H1 (cell line): ENCODE results near the gene SNX30. TPM values are rescaled to one million over a fixed set of nuclear protein-coding genes. Genes with fewer than 3 reads are reported as not detected.

Experiments used
- CTCF ChIA-PET: fragments of 300-600 bp; sonication (Branson Sonifier 250); formaldehyde crosslinking; loops from one replicate; lab custom pipeline; 2021; ENCODE audit not compliant: partially characterized antibody; lab: Charles Lee
- POLR2A ChIA-PET: fragments of 300-600 bp; sonication (Branson Sonifier 250); formaldehyde crosslinking; loops from one replicate; lab custom pipeline; 2021; ENCODE audit warnings: inconsistent platforms; ENCODE audit not compliant: partially characterized antibody; lab: Charles Lee
- DNase-seq, 2 experiments: peaks; one replicate each; pipeline versions ENCODE4 v3.0.0 to v3.0.0-alpha.2; 2010 to 2022; ENCODE audit warnings: low spot score in 2 of 2, low read depth in 1 of 2, mixed read lengths in 1 of 2
- FAIRE-seq: peaks from 2 replicates; lab custom pipeline; 2011; peaks lifted over from hg19 to GRCh38; lab: Jason Lieb, UNC
- H2AFZ ChIP-seq: 2 replicates; pipeline ENCODE4 v1.8.1; 2012; ENCODE audit warnings: low read length, inconsistent platforms
- H2AK5ac ChIP-seq: 2 replicates; pipeline ENCODE4 v1.6.1; 2013; ENCODE audit warnings: low read depth, low read length
- H2BK120ac ChIP-seq: replicated peaks from 2 replicates; pipeline ENCODE3; 2013; ENCODE audit warnings: low read depth, low read length, inconsistent platforms
- H2BK12ac ChIP-seq: 2 replicates; pipeline ENCODE4 v1.6.1; 2013; ENCODE audit warnings: low read depth, low read length
- H2BK15ac ChIP-seq: 2 replicates; pipeline ENCODE4 v1.6.1; 2013; ENCODE audit warnings: low read length
- H2BK20ac ChIP-seq: 2 replicates; pipeline ENCODE4 v1.6.1; 2013; ENCODE audit warnings: low read length
- H2BK5ac ChIP-seq: 2 replicates; pipeline ENCODE4 v1.6.1; 2013; ENCODE audit warnings: low read depth, low read length
- H3K14ac ChIP-seq: 2 replicates; pipeline ENCODE4 v1.6.1; 2013; ENCODE audit warnings: inconsistent platforms; ENCODE audit not compliant: insufficient read length
- H3K18ac ChIP-seq: 2 replicates; pipeline ENCODE4 v1.6.1; 2013; ENCODE audit warnings: low read length; ENCODE audit errors: extremely low read depth
- H3K23ac ChIP-seq: 2 replicates; pipeline ENCODE4 v1.6.1; 2013; ENCODE audit warnings: inconsistent platforms; ENCODE audit not compliant: insufficient read length
- H3K23me2 ChIP-seq: 2 replicates; pipeline ENCODE4 v1.6.1; 2013; ENCODE audit warnings: low read depth, low read length
- H3K27ac ChIP-seq: 2 replicates; pipeline ENCODE4 v1.6.1; 2011; ENCODE audit warnings: low read depth, low read length, inconsistent platforms
- H3K27me3 ChIP-seq, 4 experiments: replicated peaks in 1 of 4; 1 replicate in 1 of 4; 2 replicates in 3 of 4; pipeline versions ENCODE4 v1.6.1 to v1.8.1; 2011 to 2013; ENCODE audit warnings: low read length in 3 of 4, mild to moderate bottlenecking in 3 of 4, inconsistent platforms in 2 of 4, mixed read lengths in 2 of 4, moderate library complexity in 1 of 4; ENCODE audit not compliant: control insufficient read depth in 3 of 4, insufficient read depth in 3 of 4; ENCODE audit errors: extremely low read depth in 1 of 4
- H3K36me3 ChIP-seq, 4 experiments: 2 replicates each; pipeline versions ENCODE4 v1.6.1 to v1.8.1; 2011 to 2013; ENCODE audit warnings: mild to moderate bottlenecking in 4 of 4, low read length in 3 of 4, moderate library complexity in 2 of 4, control low read depth in 1 of 4, inconsistent platforms in 1 of 4; ENCODE audit not compliant: insufficient read depth in 4 of 4, control insufficient read depth in 2 of 4
- H3K4ac ChIP-seq: replicated peaks from 2 replicates; pipeline ENCODE3; 2013; ENCODE audit warnings: low read length, low read depth, mixed read lengths, inconsistent platforms; ENCODE audit not compliant: insufficient read length
- H3K4me1 ChIP-seq, 4 experiments: replicated peaks in 1 of 4; 1 replicate in 1 of 4; 2 replicates in 3 of 4; pipeline versions ENCODE4 v1.6.1 to v1.8.1; 2011 to 2013; ENCODE audit warnings: low read length in 3 of 4, inconsistent platforms in 2 of 4, mixed read lengths in 1 of 4; ENCODE audit not compliant: insufficient read depth in 4 of 4, control insufficient read depth in 3 of 4
- H3K4me2 ChIP-seq, 2 experiments: 2 replicates each; pipeline versions ENCODE4 v1.6.1 to v1.8.1; 2011 to 2013; ENCODE audit warnings: low read depth in 2 of 2, low read length in 2 of 2, control low read depth in 1 of 2, inconsistent platforms in 1 of 2, mild to moderate bottlenecking in 1 of 2; ENCODE audit not compliant: insufficient read depth in 1 of 2
- H3K4me3 ChIP-seq, 4 experiments: fragments of 200-600, 300-600 bp in 1 of 4; sonication (generic), shearing (Covaris generic), sonication (Bioruptor Twin) in 1 of 4; 2 replicates each; pipeline versions ENCODE4 v1.5.1 to v1.8.1; 2011 to 2016; ENCODE audit warnings: low read length in 4 of 4, low read depth in 3 of 4, control low read depth in 2 of 4, inconsistent platforms in 2 of 4, mild to moderate bottlenecking in 2 of 4, mixed read lengths in 1 of 4, moderate library complexity in 1 of 4; ENCODE audit not compliant: insufficient read depth in 2 of 4; ENCODE audit errors: extremely low read depth in 1 of 4
- H3K56ac ChIP-seq: replicated peaks from 2 replicates; pipeline ENCODE3; 2013; ENCODE audit warnings: low read depth, mild to moderate bottlenecking, mixed read lengths, low read length, inconsistent platforms; ENCODE audit not compliant: insufficient read length
- H3K79me1 ChIP-seq: 2 replicates; pipeline ENCODE4 v1.6.1; 2013; ENCODE audit warnings: low read depth, low read length, control low read depth
- H3K79me2 ChIP-seq, 2 experiments: 2 replicates each; pipeline versions ENCODE4 v1.6.1 to v1.8.1; 2012 to 2013; ENCODE audit warnings: low read length in 2 of 2, mild to moderate bottlenecking in 2 of 2, inconsistent platforms in 1 of 2; ENCODE audit not compliant: insufficient read depth in 2 of 2, control insufficient read depth in 1 of 2
- H3K9ac ChIP-seq, 4 experiments: replicated peaks in 1 of 4; 1 replicate in 1 of 4; 2 replicates in 3 of 4; pipeline versions ENCODE4 v1.6.1 to v1.8.1; 2011 to 2013; ENCODE audit warnings: low read depth in 3 of 4, low read length in 3 of 4, control low read depth in 2 of 4, mild to moderate bottlenecking in 2 of 4, moderate library complexity in 2 of 4, inconsistent platforms in 1 of 4; ENCODE audit errors: extremely low read depth in 1 of 4
- H3K9me3 ChIP-seq, 2 experiments: 2 replicates each; pipeline versions ENCODE4 v1.6.1 to v1.8.1; 2012 to 2013; ENCODE audit warnings: mild to moderate bottlenecking in 2 of 2, moderate library complexity in 2 of 2, control low read depth in 1 of 2, inconsistent platforms in 1 of 2, low read depth in 1 of 2, low read length in 1 of 2, mixed read lengths in 1 of 2; ENCODE audit not compliant: insufficient read depth in 2 of 2
- H4K20me1 ChIP-seq, 2 experiments: replicated peaks in 1 of 2; 2 replicates each; pipeline versions ENCODE3 to v1.8.1; 2011 to 2013; ENCODE audit warnings: inconsistent platforms in 2 of 2, low read length in 2 of 2, mild to moderate bottlenecking in 1 of 2; ENCODE audit not compliant: insufficient read depth in 2 of 2, control insufficient read depth in 1 of 2
- H4K5ac ChIP-seq: 2 replicates; pipeline ENCODE4 v1.6.1; 2013; ENCODE audit warnings: low read length, low read depth, mixed read lengths, inconsistent platforms; ENCODE audit not compliant: insufficient read length
- H4K8ac ChIP-seq: 2 replicates; pipeline ENCODE4 v1.8.0; 2013; ENCODE audit warnings: mild to moderate bottlenecking, moderate library complexity, low read length, inconsistent platforms; ENCODE audit not compliant: insufficient read depth; ENCODE audit errors: extremely low read depth
- H4K91ac ChIP-seq: replicated peaks from 2 replicates; pipeline ENCODE3; 2013; ENCODE audit warnings: low read length, mixed read lengths, inconsistent platforms; ENCODE audit not compliant: insufficient read length
- FOSL1 ChIP-seq: IDR thresholded peaks from 2 replicates; pipeline ENCODE4 v1.6.1; 2011; ENCODE audit warnings: mild to moderate bottlenecking, low read depth, low read length, moderate library complexity; ENCODE audit not compliant: insufficient read depth
- SIRT6 ChIP-seq: IDR thresholded peaks from one replicate; pipeline ENCODE4 v1.7.1; 2012; ENCODE audit warnings: low read length, inconsistent platforms
- WGBS, 2 experiments: shearing (Covaris generic) in 1 of 2; methylation state at CpG; one replicate each; pipeline versions ENCODE4 v1.1.6 to v1.1.7; 2013 to 2015; ENCODE audit warnings: low lambda C conversion rate in 2 of 2, mixed read lengths in 2 of 2, inconsistent platforms in 1 of 2, low coverage in 1 of 2, missing lambda C conversion rate in 1 of 2; ENCODE audit not compliant: insufficient replicate concordance in 2 of 2, insufficient coverage in 1 of 2, insufficient read length in 1 of 2; ENCODE audit errors: extremely low coverage in 1 of 2, missing lambda C conversion rate in 1 of 2; 5-methylcytosine and 5-hydroxymethylcytosine counted together
- polyA plus RNA-seq, 7 experiments: library from polyadenylated mRNA; depleted of rRNA in 3 of 7; stranded (reverse) in 5 of 7; unstranded in 2 of 7; fragments of >200 nt in 5 of 7; fragments of 200-250 nt in 2 of 7; gene quantifications; 1 replicate in 5 of 7; 2 replicates in 1 of 7; 4 replicates in 1 of 7; pipeline versions ENCODE4 v1.2.1 to v1.2.3, GENCODE V29; 2011 to 2013; ENCODE audit warnings: missing spikeins in 2 of 7, mixed read lengths in 2 of 7
- total RNA-seq: library from RNA; stranded (reverse); fragmentation: NEBNext Ultra II Directional; extraction: Animal tissue kit (Norgen Biotek cat#: 25700); gene quantifications from 2 replicates; pipeline ENCODE4 v1.2.1, GENCODE V29; 2021

SNX30 gene
- total and polyA plus RNA-seq, 2 of the 8 experiments (the other 6 are each of a cell fraction or from before 2014, with no cell fraction given), result 4.0 to 12.2 TPM

DNA sequence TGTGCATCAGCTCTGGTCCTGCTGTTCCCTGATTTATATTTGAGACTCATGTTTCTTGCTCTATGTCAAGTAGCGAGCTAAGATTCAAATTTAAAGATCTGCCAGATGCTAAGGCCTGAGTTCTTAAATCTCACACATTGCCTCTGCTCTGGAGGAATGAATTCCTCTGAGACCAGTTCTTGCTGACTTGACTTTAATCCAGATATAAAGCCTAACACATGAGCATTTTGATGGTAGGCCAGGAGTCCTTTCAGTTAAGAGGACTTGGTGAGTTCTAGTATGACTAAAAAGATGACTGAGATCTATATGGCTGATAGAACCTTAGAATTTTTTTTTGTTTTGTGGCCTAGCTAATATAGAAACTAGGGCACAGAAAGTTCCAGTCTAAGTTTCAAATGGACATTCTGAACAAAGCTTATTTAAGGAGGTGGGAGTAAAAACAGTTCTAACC lies 31.3 kb upstream of the SNX30 start:
- Histone ChIP-seq H3K23me2 (peaks cover 4% of the 10 kb centered on the region), H3K79me2 (peaks cover 0 to 9% of the 10 kb centered on the region in 2 experiments; a peak in 2 of 4 replicates), H4K20me1 (no peaks in the 10 kb centered on the region), H2BK120ac (no peak overlapping the region), H2BK12ac (no peak overlapping the region), H4K91ac (no peak overlapping the region), H3K4me3 (no peak overlapping the region), H3K23ac (no peak overlapping the region), H3K18ac (no peak overlapping the region), H3K79me1 (no peaks in the 10 kb centered on the region), H3K14ac (no peak overlapping the region), H2AK5ac (no peak overlapping the region), H3K4me2 (no peak overlapping the region), H2AFZ (no peak overlapping the region), H3K27me3 (no peaks in the 10 kb centered on the region), H4K8ac (no peak overlapping the region), H3K9ac (no peak overlapping the region), H3K36me3 (peaks cover 0 to 6% (median 0%) of the 10 kb centered on the region in 4 experiments; a peak in 1 of 8 replicates), H2BK20ac (no peak overlapping the region), H3K9me3 (no peaks in the 10 kb centered on the region), H3K4me1 (no peaks in the 10 kb centered on the region), H2BK5ac (no peak overlapping the region), H3K56ac (no peak overlapping the region)
- FAIRE-seq (no peak), DNase-seq (no peak)
- WGBS, 2 experiments, result 83% methylated on average over 1 of the region's 1 CpG; no CpG with 5 or more reads in 1 of the 2 experiments
- TF ChIP-seq FOSL1, result no peak
- no peak for TF ChIP-seq SIRT6
- TF ChIP-seq, all 59 proteins: peak for 0
- ChIA-PET CTCF (interaction anchor here (0.8 to 2.8 kb wide), 11 partner anchors 10 to 634 kb away, joined by 3 to 13 read pairs (median 5); partner anchors contain the start of gene SNX30), POLR2A (interaction anchor here (0.6 kb wide), 1 partner anchor 274 kb away, joined by 3 read pairs; no protein-coding TSS in a partner anchor)
- Histone ChIP-seq H4K5ac (no peak overlapping the region), H2BK15ac (no peak overlapping the region), H3K4ac (no peak overlapping the region), H3K27ac (no peak overlapping the region)
